HCT116 (cell line): Measurements from ENCODE around the gene DPP6. TPM values are rescaled to one million over a fixed set of nuclear protein-coding genes. Genes with fewer than 3 reads are reported as not detected.

Experiments used
- ATAC-seq: fragments of 200-7000 bp; cut with Tn5 transposase; 2 replicates; pipeline ENCODE4 v1.9.1; 2020; ENCODE audit warnings: mild to moderate bottlenecking, moderate library complexity
- BruUV-seq: library from RNA; stranded (reverse); fragments of 400-500 nt; replicated peaks from 2 replicates; lab custom pipeline; 2021; lab: Mats Ljungman, UMichigan
- CTCF ChIA-PET: fragments of 300-600 bp; sonication (Branson Sonifier 250); formaldehyde crosslinking; loops from one replicate; lab custom pipeline; 2021; ENCODE audit warnings: antibody characterized with exemption; lab: Charles Lee
- POLR2A ChIA-PET: fragments of 300-600, 350-600 bp; sonication (Branson Sonifier 250); formaldehyde crosslinking; loops from one replicate; lab custom pipeline; 2021; ENCODE audit warnings: antibody characterized with exemption; lab: Charles Lee
- RAD21 ChIA-PET, 2 experiments: fragments of 300-600 bp; sonication (Branson Sonifier 250); formaldehyde crosslinking; loops; one replicate each; lab custom pipeline; 2023; ENCODE audit warnings: low total read pairs in 2 of 2; ENCODE audit not compliant: uncharacterized antibody in 2 of 2, unreplicated experiment in 2 of 2, low non-redundant PET in 1 of 2; lab: Charles Lee
- DNase-seq: peaks from one replicate; pipeline ENCODE4 v3.0.0-alpha.2; 2010; ENCODE audit warnings: low read depth, low spot score
- H2AFZ ChIP-seq: fragments of 200-600 bp; shearing (Covaris generic), sonication (generic); 2 replicates; pipeline ENCODE4 v1.6.1; 2017; ENCODE audit warnings: low read depth, mixed run types, mixed read lengths, antibody characterized with exemption, low read length; ENCODE audit not compliant: poor library complexity, severe bottlenecking
- H3K27ac ChIP-seq: 2 replicates; pipeline ENCODE4 v1.5.1; 2012; ENCODE audit warnings: low read depth, low read length
- H3K27me3 ChIP-seq: fragments of 200-600 bp; sonication (generic); 2 replicates; pipeline ENCODE4 v1.6.1; 2016; ENCODE audit warnings: mixed run types, low read length, mixed read lengths; ENCODE audit not compliant: insufficient read depth
- H3K36me3 ChIP-seq, 2 experiments: fragments of 200-500 bp in 1 of 2; fragments of 200-600 bp in 1 of 2; sonication (Bioruptor generic) in 1 of 2; sonication (generic) in 1 of 2; 2 replicates each; pipeline versions ENCODE4 v1.5.1 to v1.6.1; 2014 to 2016; ENCODE audit warnings: low read length in 2 of 2, inconsistent platforms in 1 of 2, mixed read lengths in 1 of 2, mixed run types in 1 of 2; ENCODE audit not compliant: insufficient read depth in 2 of 2, control insufficient read depth in 1 of 2
- H3K4me1 ChIP-seq, 2 experiments: fragments of 200-600 bp in 1 of 2; sonication (generic) in 1 of 2; 2 replicates each; pipeline versions ENCODE4 v1.5.1 to v1.6.1; 2012 to 2017; ENCODE audit warnings: low read length in 2 of 2, inconsistent platforms in 1 of 2, mild to moderate bottlenecking in 1 of 2, mixed read lengths in 1 of 2, mixed run types in 1 of 2, moderate library complexity in 1 of 2; ENCODE audit not compliant: insufficient read depth in 2 of 2, control insufficient read depth in 1 of 2
- H3K4me2 ChIP-seq: fragments of 200-600 bp; sonication (generic); 2 replicates; pipeline ENCODE4 v1.6.1; 2017; ENCODE audit warnings: mixed run types, low read length, mixed read lengths
- H3K4me3 ChIP-seq, 2 experiments: fragments of 200-600 bp in 1 of 2; sonication (generic) in 1 of 2; replicated peaks in 1 of 2; 2 replicates each; pipeline ENCODE4 v1.5.1; 2011 to 2016; ENCODE audit warnings: low read length in 2 of 2, control low read depth in 1 of 2, low read depth in 1 of 2, mild to moderate bottlenecking in 1 of 2, mixed read lengths in 1 of 2, mixed run types in 1 of 2
- H3K79me2 ChIP-seq: fragments of 200-600 bp; sonication (generic); 2 replicates; pipeline ENCODE4 v1.6.1; 2017; ENCODE audit warnings: mild to moderate bottlenecking, mixed run types, low read length, moderate library complexity, mixed read lengths; ENCODE audit not compliant: insufficient read depth
- H3K9ac ChIP-seq: fragments of 200-600 bp; sonication (generic); 2 replicates; pipeline ENCODE4 v1.6.1; 2016; ENCODE audit warnings: low read length, mixed read lengths
- H3K9me2 ChIP-seq: fragments of 200-600 bp; sonication (generic), shearing (Covaris generic); 2 replicates; pipeline ENCODE4 v1.6.1; 2017; ENCODE audit warnings: mixed run types, mild to moderate bottlenecking, moderate library complexity; ENCODE audit not compliant: insufficient read depth
- H3K9me3 ChIP-seq, 2 experiments: fragments of 200-500 bp in 1 of 2; fragments of 200-600 bp in 1 of 2; sonication (Bioruptor generic) in 1 of 2; sonication (generic) in 1 of 2; 2 replicates each; pipeline ENCODE4 v1.6.1; 2014 to 2017; ENCODE audit warnings: low read length in 2 of 2, mixed read lengths in 2 of 2, inconsistent platforms in 1 of 2, low read depth in 1 of 2, mild to moderate bottlenecking in 1 of 2, mixed run types in 1 of 2, moderate library complexity in 1 of 2; ENCODE audit not compliant: control insufficient read depth in 1 of 2, insufficient read depth in 1 of 2
- H4K20me1 ChIP-seq: fragments of 200-600 bp; sonication (generic), shearing (Covaris generic); 2 replicates; pipeline ENCODE4 v1.6.1; 2017; ENCODE audit warnings: mixed run types, mild to moderate bottlenecking, moderate library complexity; ENCODE audit not compliant: insufficient read depth
- ATF3 ChIP-seq: IDR thresholded peaks from 2 replicates; pipeline ENCODE4 v1.6.1; 2012
- EGR1 ChIP-seq: IDR thresholded peaks from 2 replicates; pipeline ENCODE4 v1.6.1; 2012; ENCODE audit warnings: low read depth
- ELF1 ChIP-seq: IDR thresholded peaks from 2 replicates; pipeline ENCODE4 v1.6.1; 2012; ENCODE audit warnings: low read depth, borderline replicate concordance
- EZH2 ChIP-seq: fragments of 200-600 bp; sonication (generic); IDR thresholded peaks from 2 replicates; pipeline ENCODE4 v1.6.1; 2017; ENCODE audit warnings: antibody characterized with exemption, mixed run types
- EZH2phosphoT487 ChIP-seq: fragments of 200-600 bp; IDR thresholded peaks from 2 replicates; pipeline ENCODE4 v1.6.1; 2018; ENCODE audit warnings: antibody characterized with exemption, borderline replicate concordance
- FOSL1 ChIP-seq: IDR thresholded peaks from 2 replicates; pipeline ENCODE4 v1.6.1; 2012; ENCODE audit warnings: low read depth
- JUND ChIP-seq: IDR thresholded peaks from 2 replicates; pipeline ENCODE4 v1.6.1; 2012
- POLR2A ChIP-seq: IDR thresholded peaks from 2 replicates; pipeline ENCODE4 v1.7.0; 2011; ENCODE audit warnings: borderline replicate concordance; ENCODE audit not compliant: insufficient read depth, insufficient read length; ENCODE audit errors: extremely low read depth
- POLR2AphosphoS5 ChIP-seq: IDR thresholded peaks from 2 replicates; pipeline ENCODE4 v1.6.1; 2011; ENCODE audit warnings: mild to moderate bottlenecking, low read depth, low read length, moderate library complexity
- REST ChIP-seq: IDR thresholded peaks from 2 replicates; pipeline ENCODE4 v1.6.1; 2012; ENCODE audit warnings: low read depth
- SRF ChIP-seq: IDR thresholded peaks from 2 replicates; pipeline ENCODE4 v1.6.1; 2012; ENCODE audit warnings: low read depth
- TCF7L2 ChIP-seq: IDR thresholded peaks from 2 replicates; pipeline ENCODE4 v1.7.0; 2011; ENCODE audit warnings: borderline replicate concordance, inconsistent platforms; ENCODE audit not compliant: insufficient read depth, insufficient read length; ENCODE audit errors: extremely low read depth
- YY1 ChIP-seq: IDR thresholded peaks from 2 replicates; pipeline ENCODE4 v1.6.1; 2011; ENCODE audit warnings: low read length, low read depth, moderate library complexity, mild to moderate bottlenecking; ENCODE audit not compliant: insufficient replicate concordance; ENCODE audit errors: extremely low read depth
- ZFX ChIP-seq: fragments of 450-650 bp; IDR thresholded peaks from 2 replicates; pipeline ENCODE4 v1.6.1; 2017
- ZNF274 ChIP-seq: fragments of 200-500 bp; sonication (Bioruptor generic); IDR thresholded peaks from 2 replicates; pipeline ENCODE4 v1.6.1; 2014; ENCODE audit warnings: mild to moderate bottlenecking, low read depth, low read length, inconsistent platforms
- intact Hi-C: fragments of 100-400 bp; cut with micrococcal nuclease; formaldehyde crosslinking; loops from 2 replicates; pipeline ENCODE4 v1.10.0; 2022
- total RNA-seq: library from RNA; stranded (reverse); gene quantifications from one replicate; pipeline ENCODE4 v1.2.1, GENCODE V29; 2021; ENCODE audit not compliant: unreplicated experiment

The DPP6 gene
- total RNA-seq, 1 experiment from 2014 or later = not detected

- Histone ChIP-seq H3K9me2 (no peaks in the 10 kb centered on the region), H3K4me1 (peaks cover 0 to 3% of the 10 kb centered on the region in 2 experiments; a peak in 1 of 4 replicates), H3K79me2 (no peaks in the 10 kb centered on the region), H3K27ac (no peak overlapping the region), H3K4me3 (no peak overlapping the region), H3K4me2 (no peak overlapping the region), H3K27me3 (no peaks in the 10 kb centered on the region), H3K9me3 (no peaks in the 10 kb centered on the region), H3K36me3 (no peaks in the 10 kb centered on the region), H3K9ac (no peak overlapping the region), H2AFZ (no peak overlapping the region), H4K20me1 (no peaks in the 10 kb centered on the region)
- no TSS peak for BruUV-seq
- DNase-seq (no peak), ATAC-seq (no peak)
- intact Hi-C loops = no loop called here
- no peak for TF ChIP-seq ZNF274
- TF ChIP-seq SRF = no peak
- no peak for TF ChIP-seq POLR2A
- TF ChIP-seq YY1 = no peak
- TF ChIP-seq JUND = no peak
- RAD21 ChIA-PET = no interaction called here
- CTCF ChIA-PET = no interaction called here
- POLR2A ChIA-PET = no interaction called here
Measured at GRCh38 chr7:154774303-154774969, 722.2 kb downstream of the DPP6 start.

- Histone ChIP-seq H2AFZ (no peak overlapping the region), H4K20me1 (no peaks in the 10 kb centered on the region), H3K4me3 (no peak overlapping the region), H3K4me1 (peaks cover 0 to 3% of the 10 kb centered on the region in 2 experiments; a peak in 1 of 4 replicates), H3K27me3 (no peaks in the 10 kb centered on the region), H3K9me3 (no peaks in the 10 kb centered on the region), H3K36me3 (no peaks in the 10 kb centered on the region), H3K9me2 (no peaks in the 10 kb centered on the region), H3K79me2 (no peaks in the 10 kb centered on the region), H3K27ac (no peak overlapping the region), H3K4me2 (no peak overlapping the region), H3K9ac (no peak overlapping the region)
- BruUV-seq = no TSS peak
- no peak for ATAC-seq
- ChIA-PET CTCF (no interaction called here), POLR2A (no interaction called here), RAD21 (no interaction called here)
- DNase-seq = no peak
- intact Hi-C loops = no loop called here
- no peak for TF ChIP-seq TCF7L2
- no peak for TF ChIP-seq EZH2
- TF ChIP-seq EZH2phosphoT487 = no peak
- TF ChIP-seq EGR1 = no peak
- TF ChIP-seq FOSL1 = no peak
- TF ChIP-seq ELF1 = no peak
- no peak for TF ChIP-seq ATF3
- TF ChIP-seq POLR2AphosphoS5 = no peak
- TF ChIP-seq JUND = no peak
- no peak for TF ChIP-seq ZNF274
- no peak for TF ChIP-seq ZFX
- no peak for TF ChIP-seq REST
Measured at GRCh38 chr7:154775681-154776080, 723.5 kb downstream of the DPP6 start.
